Thyroid gland (tissue), 4 donors: ENCODE measurements around the gene ITGA5. TPM values are rescaled to one million over a fixed set of nuclear protein-coding genes. Genes with fewer than 3 reads are reported as not detected.
A peak's percentile ranks its signal among the peaks of the same experiment; 100 is the strongest.

Experiments used
- DNase-seq, 2 donors: peaks; one replicate each; pipeline ENCODE4 v3.0.0-alpha.2; 2019
- H3K27ac ChIP-seq, 3 donors: fragments of 200-600 bp; sonication (generic); 1 replicate in 2 of 3; 2 replicates in 1 of 3; pipeline ENCODE4 v1.5.1; 2016 to 2019; ENCODE audit warnings: mild to moderate bottlenecking in 1 of 3, moderate library complexity in 1 of 3
- H3K27me3 ChIP-seq: fragments of 200-600 bp; sonication (generic); one replicate; pipeline ENCODE4 v1.5.1; 2019
- H3K36me3 ChIP-seq, 2 donors: fragments of 200-600 bp; sonication (generic); one replicate each; pipeline ENCODE4 v1.5.1; 2016 to 2019
- H3K4me1 ChIP-seq, 2 donors: fragments of 200-600 bp; sonication (generic); one replicate each; pipeline ENCODE4 v1.5.1; 2017 to 2019
- H3K4me3 ChIP-seq, 3 donors: fragments of 200-600 bp; sonication (generic); replicated peaks in 1 of 3; 1 replicate in 2 of 3; 2 replicates in 1 of 3; pipeline ENCODE4 v1.5.1; 2016; ENCODE audit warnings: mild to moderate bottlenecking in 1 of 3
- H3K9me3 ChIP-seq: fragments of 200-600 bp; sonication (generic); one replicate; pipeline ENCODE4 v1.5.1; 2017
- CTCF ChIP-seq, 6 experiments: fragments of 200-600 bp in 3 of 6; fragments of 450-650 bp in 3 of 6; sonication (generic) in 3 of 6; IDR thresholded peaks; one replicate each; pipeline ENCODE4 v1.5.1; 2016 to 2019; ENCODE audit warnings: antibody characterized with exemption in 6 of 6, mild to moderate bottlenecking in 2 of 6, inconsistent platforms in 1 of 6, moderate library complexity in 1 of 6
- POLR2A ChIP-seq, 2 donors: fragments of 450-650 bp; IDR thresholded peaks; one replicate each; pipeline ENCODE4 v1.6.1; 2017; ENCODE audit warnings: antibody characterized with exemption in 2 of 2, mild to moderate bottlenecking in 2 of 2, moderate library complexity in 1 of 2
- WGBS, 2 donors: methylation state at CpG; one replicate each; pipeline ENCODE4 v1.1.5; 2017; 5-methylcytosine and 5-hydroxymethylcytosine counted together
- intact Hi-C: fragments of 100-400 bp; cut with DNase I; formaldehyde crosslinking; loops from one replicate; pipeline ENCODE4 v1.15.1; 2023
- total RNA-seq, 4 donors: library from RNA; depleted of rRNA; stranded (reverse); fragments of >200 nt; gene quantifications; one replicate each; pipeline ENCODE4 v1.2.3, GENCODE V29; 2016

Gene ITGA5
- total RNA-seq, 4 donors from 2014 or later = 40.3 to 64.5 (median 51.6) TPM

- H3K27me3 ChIP-seq = no peaks in the 10 kb centered on the region
- 49 to 52% methylated on average over 12 to 13 of the region's 13 CpGs for WGBS, 2 donors
- H3K36me3 ChIP-seq = no peaks in the 10 kb centered on the region
- H3K4me3 ChIP-seq = no peak overlapping the region
- DNase-seq = no peak
- H3K9me3 ChIP-seq = no peaks in the 10 kb centered on the region
- intact Hi-C loops = no loop called here
- peak overlapping the region in 2 of 3 donors; percentile 35 to 54 for H3K27ac ChIP-seq
- TF ChIP-seq POLR2A (IDR thresholded peaks at IDR 0.05) = no peak
- no peak for TF ChIP-seq CTCF (IDR thresholded peaks at IDR 0.05)
- H3K4me1 ChIP-seq = peaks cover 36 to 53% of the 10 kb centered on the region in 2 donors
Measured at GRCh38 chr12:54428050-54429013, 9.3 kb upstream of the ITGA5 start.

DNA sequence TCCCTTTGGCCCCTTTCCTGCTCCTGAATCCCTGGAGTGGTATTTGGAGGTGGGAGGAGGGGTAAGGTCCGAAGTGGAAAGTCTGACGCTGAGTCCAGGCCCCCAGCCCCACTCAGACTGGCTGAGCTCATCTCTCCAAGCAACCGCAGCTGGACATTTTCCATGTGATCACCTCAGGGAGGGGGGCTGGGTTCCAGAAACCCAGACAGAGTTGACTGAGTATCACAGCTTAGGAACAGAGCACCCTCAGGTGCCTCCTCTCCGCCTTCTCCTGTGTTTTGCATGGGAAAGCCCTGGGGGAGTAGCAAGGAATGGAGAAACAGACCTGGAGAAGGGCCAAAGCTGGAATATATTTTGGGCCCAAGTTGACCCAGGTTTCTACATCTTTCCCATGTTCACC, 8.0 kb upstream of the ITGA5 start:
- Histone ChIP-seq H3K4me3 (no peak overlapping the region), H3K27me3 (no peaks in the 10 kb centered on the region), H3K9me3 (no peaks in the 10 kb centered on the region), H3K4me1 (peaks cover 36 to 50% of the 10 kb centered on the region in 2 donors), H3K27ac (peak overlapping the region in 1 of 3 donors; percentile 11), H3K36me3 (no peaks in the 10 kb centered on the region)
- intact Hi-C loops = no loop called here
- 50 to 57% methylated on average over 4 of the region's 4 CpGs for WGBS, 2 donors
- TF ChIP-seq POLR2A (IDR thresholded peaks at IDR 0.05) = no peak
- TF ChIP-seq CTCF (IDR thresholded peaks at IDR 0.05) = no peak
- DNase-seq = no peak

- Histone ChIP-seq H3K9me3 (no peaks in the 10 kb centered on the region), H3K36me3 (no peaks in the 10 kb centered on the region), H3K4me3 (no peak overlapping the region), H3K27me3 (no peaks in the 10 kb centered on the region), H3K4me1 (peaks cover 35 to 50% of the 10 kb centered on the region in 2 donors), H3K27ac (peak overlapping the region in 1 of 3 donors; percentile 11)
- no peak for DNase-seq
- 69 to 74% methylated on average over 3 of the region's 3 CpGs for WGBS, 2 donors
- TF ChIP-seq CTCF (IDR thresholded peaks at IDR 0.05) (no peak), POLR2A (IDR thresholded peaks at IDR 0.05) (no peak)
- intact Hi-C loops = no loop called here
Measured at GRCh38 chr12:54426690-54427089, 7.6 kb upstream of the ITGA5 start.

- no peaks in the 10 kb centered on the region for H3K27me3 ChIP-seq
- DNase-seq = no peak
- no peak overlapping the region for H3K27ac ChIP-seq
- WGBS, 2 donors = 21 to 30% methylated on average over 2 of the region's 2 CpGs
- TF ChIP-seq CTCF (IDR thresholded peaks at IDR 0.05) (no peak), POLR2A (IDR thresholded peaks at IDR 0.05) (no peak)
- H3K4me1 ChIP-seq = peaks cover 30 to 42% of the 10 kb centered on the region in 2 donors
- intact Hi-C loops = no loop called here
- H3K36me3 ChIP-seq = no peaks in the 10 kb centered on the region
- H3K4me3 ChIP-seq = no peak overlapping the region
- no peaks in the 10 kb centered on the region for H3K9me3 ChIP-seq
Measured at GRCh38 chr12:54425702-54426101, 6.6 kb upstream of the ITGA5 start.

DNA sequence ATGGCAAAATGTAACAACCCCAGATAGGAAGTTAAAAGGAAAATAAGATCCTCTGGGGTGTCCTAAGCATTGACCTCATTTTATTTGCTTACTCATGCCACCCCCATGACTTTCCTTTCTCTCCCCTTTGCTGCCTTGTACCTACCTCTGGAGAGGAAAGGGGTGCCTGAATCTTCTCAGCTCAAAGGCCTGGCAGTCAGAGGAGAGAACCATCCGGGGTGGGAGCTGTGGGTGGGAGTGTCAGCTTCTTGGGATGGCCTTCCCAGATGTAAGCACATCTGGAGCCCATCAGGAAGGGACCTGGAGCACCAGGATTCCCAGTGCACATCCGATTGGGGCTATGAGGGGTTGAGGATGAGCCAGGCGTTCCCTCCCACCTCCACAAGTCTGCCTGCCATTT, 5.2 kb upstream of the ITGA5 start:
- H3K4me1 ChIP-seq = peaks cover 24 to 32% of the 10 kb centered on the region in 2 donors
- DNase-seq = no peak
- TF ChIP-seq POLR2A (IDR thresholded peaks at IDR 0.05) = no peak
- TF ChIP-seq CTCF (IDR thresholded peaks at IDR 0.05) = no peak
- H3K4me3 ChIP-seq = no peak overlapping the region
- no peak overlapping the region for H3K27ac ChIP-seq
- H3K27me3 ChIP-seq = no peaks in the 10 kb centered on the region
- H3K36me3 ChIP-seq = no peaks in the 10 kb centered on the region
- no peaks in the 10 kb centered on the region for H3K9me3 ChIP-seq
- intact Hi-C loops = no loop called here
- 67 to 85% methylated on average over 3 of the region's 3 CpGs for WGBS, 2 donors
